Type B pancreatic cell (in vitro differentiated cells): ENCODE measurements around the gene MFSD2B. TPM values are rescaled to one million over a fixed set of nuclear protein-coding genes. Genes with fewer than 3 reads are reported as not detected.
A peak's percentile ranks its signal among the peaks of the same experiment; 100 is the strongest.

ENCODE experiments used
- DNase-seq: peaks from one replicate; pipeline ENCODE4 v3.0.0; 2021; ENCODE audit warnings: mixed read lengths; ENCODE audit not compliant: unreplicated experiment; ENCODE audit errors: extremely low spot score
- H3K27ac Mint-ChIP-seq: 2 replicates; pipeline ENCODE4 v1.8.0; 2021; ENCODE audit warnings: mild to moderate bottlenecking, mixed read lengths
- H3K27me3 Mint-ChIP-seq: 2 replicates; pipeline ENCODE4 v1.8.0; 2021; ENCODE audit warnings: mixed read lengths
- H3K36me3 Mint-ChIP-seq: 2 replicates; pipeline ENCODE4 v1.8.0; 2021; ENCODE audit warnings: mixed read lengths
- H3K4me1 Mint-ChIP-seq: one replicate; pipeline ENCODE4 v1.8.0; 2021; ENCODE audit warnings: mixed read lengths; ENCODE audit not compliant: unreplicated experiment
- H3K4me3 Mint-ChIP-seq: 2 replicates; pipeline ENCODE4 v1.8.0; 2021; ENCODE audit warnings: mild to moderate bottlenecking, mixed read lengths
- H3K9me3 Mint-ChIP-seq: 2 replicates; pipeline ENCODE4 v1.8.0; 2021; ENCODE audit warnings: mixed read lengths
- CTCF ChIP-seq: fragments of 200-600 bp; sonication (generic); conservative IDR thresholded peaks from 2 replicates; pipeline ENCODE4 v1.5.0; 2021; ENCODE audit warnings: antibody characterized with exemption, mild to moderate bottlenecking
- total RNA-seq: library from RNA; stranded (reverse); gene quantifications from 2 replicates; pipeline ENCODE4 v1.2.1, GENCODE V29; 2021; ENCODE audit warnings: low replicate concordance

MFSD2B gene
- total RNA-seq, 1 donor from 2014 or later: not detected

- Mint-ChIP-seq H3K4me1 (no peaks in the 10 kb centered on the region), H3K27ac (no peak overlapping the region), H3K36me3 (no peaks in the 10 kb centered on the region), H3K27me3 (no peaks in the 10 kb centered on the region), H3K4me3 (no peak overlapping the region), H3K9me3 (no peaks in the 10 kb centered on the region)
- no peak for TF ChIP-seq CTCF
- no peak for DNase-seq
Measured at GRCh38 chr2:24020244-24020643, 10.4 kb downstream of the MFSD2B start.

- Mint-ChIP-seq H3K4me3 (no peak overlapping the region), H3K9me3 (no peaks in the 10 kb centered on the region), H3K27ac (no peak overlapping the region), H3K4me1 (no peaks in the 10 kb centered on the region), H3K36me3 (no peaks in the 10 kb centered on the region), H3K27me3 (no peaks in the 10 kb centered on the region)
- peak; percentile 46 for TF ChIP-seq CTCF
- DNase-seq: no peak
Measured at GRCh38 chr2:24021122-24021998, 11.5 kb downstream of the MFSD2B start.

GRCh38 chr2:24022324-24022974 is 12.6 kb downstream of the MFSD2B start:
- H3K4me1 Mint-ChIP-seq: no peaks in the 10 kb centered on the region
- no peak overlapping the region for H3K27ac Mint-ChIP-seq
- no peaks in the 10 kb centered on the region for H3K9me3 Mint-ChIP-seq

GRCh38 chr2:24022975-24023575 is 13.2 kb downstream of the MFSD2B start:
- no peaks in the 10 kb centered on the region for H3K9me3 Mint-ChIP-seq
- H3K4me1 Mint-ChIP-seq: no peaks in the 10 kb centered on the region
- TF ChIP-seq CTCF: no peak
- H3K4me3 Mint-ChIP-seq: no peak overlapping the region
- DNase-seq: no peak
- H3K27ac Mint-ChIP-seq: no peak overlapping the region
- H3K27me3 Mint-ChIP-seq: no peaks in the 10 kb centered on the region
- H3K36me3 Mint-ChIP-seq: no peaks in the 10 kb centered on the region

More at GRCh38 chr2:24022324-24022974, 12.6 kb downstream of the MFSD2B start:
- H3K27me3 Mint-ChIP-seq: no peaks in the 10 kb centered on the region
- no peak for TF ChIP-seq CTCF
- H3K4me3 Mint-ChIP-seq: no peak overlapping the region
- no peaks in the 10 kb centered on the region for H3K36me3 Mint-ChIP-seq
- no peak for DNase-seq

GRCh38 chr2:24024018-24024417 is 14.1 kb downstream of the MFSD2B start:
- H3K4me1 Mint-ChIP-seq: no peaks in the 10 kb centered on the region
- no peaks in the 10 kb centered on the region for H3K27me3 Mint-ChIP-seq
- peaks cover 6% of the 10 kb centered on the region for H3K36me3 Mint-ChIP-seq
- no peak overlapping the region for H3K27ac Mint-ChIP-seq
- no peak overlapping the region for H3K4me3 Mint-ChIP-seq
- no peak for DNase-seq
- H3K9me3 Mint-ChIP-seq: no peaks in the 10 kb centered on the region
- no peak for TF ChIP-seq CTCF
